Neural crest cell (in vitro differentiated cells): ENCODE measurements around the gene SPAG16. TPM values are rescaled to one million over a fixed set of nuclear protein-coding genes. Genes with fewer than 3 reads are reported as not detected.

Experiments
- DNase-seq: peaks from one replicate; pipeline ENCODE4 v3.0.0; 2021; ENCODE audit warnings: low read depth, mixed read lengths, low spot score
- H3K27ac Mint-ChIP-seq: one replicate; pipeline ENCODE4 v1.8.0; 2021; ENCODE audit warnings: mild to moderate bottlenecking, mixed read lengths; ENCODE audit not compliant: unreplicated experiment
- H3K27me3 Mint-ChIP-seq: 2 replicates; pipeline ENCODE4 v1.8.0; 2021; ENCODE audit warnings: low read depth, mild to moderate bottlenecking, mixed read lengths
- H3K36me3 Mint-ChIP-seq: 2 replicates; pipeline ENCODE4 v1.8.0; 2021; ENCODE audit warnings: low read depth, mild to moderate bottlenecking, mixed read lengths
- H3K4me1 Mint-ChIP-seq: 2 replicates; pipeline ENCODE4 v1.8.0; 2021; ENCODE audit warnings: mixed read lengths
- H3K4me3 Mint-ChIP-seq: one replicate; pipeline ENCODE4 v1.8.0; 2021; ENCODE audit warnings: mild to moderate bottlenecking, mixed read lengths
- H3K9me3 Mint-ChIP-seq: 2 replicates; pipeline ENCODE4 v1.8.0; 2021; ENCODE audit warnings: mixed read lengths
- total RNA-seq: library from RNA; stranded (reverse); gene quantifications from 2 replicates; pipeline ENCODE4 v1.2.1, GENCODE V29; 2021
- TF ChIP-seq, protein P1 (sequence below): fragments of 200-600 bp; sonication (generic); conservative IDR thresholded peaks from 2 replicates; pipeline ENCODE4 v1.5.0; 2021; ENCODE audit warnings: antibody characterized with exemption, mild to moderate bottlenecking

SPAG16 gene
- total RNA-seq, 1 donor from 2014 or later, result 29.0 TPM

GRCh38 chr2:214389334-214389733 lies 1105.1 kb downstream of the SPAG16 start:
- DNase-seq, result no peak
- Mint-ChIP-seq H3K36me3 (no peaks in the 10 kb centered on the region), H3K27ac (no peak overlapping the region)

GRCh38 chr2:214393796-214394195 lies 1109.5 kb downstream of the SPAG16 start:
- Mint-ChIP-seq H3K4me3 (no peak overlapping the region), H3K36me3 (no peaks in the 10 kb centered on the region), H3K9me3 (no peaks in the 10 kb centered on the region), H3K27ac (no peak overlapping the region), H3K4me1 (no peaks in the 10 kb centered on the region), H3K27me3 (no peaks in the 10 kb centered on the region)
- DNase-seq, result no peak
- TF ChIP-seq, protein P1, sequence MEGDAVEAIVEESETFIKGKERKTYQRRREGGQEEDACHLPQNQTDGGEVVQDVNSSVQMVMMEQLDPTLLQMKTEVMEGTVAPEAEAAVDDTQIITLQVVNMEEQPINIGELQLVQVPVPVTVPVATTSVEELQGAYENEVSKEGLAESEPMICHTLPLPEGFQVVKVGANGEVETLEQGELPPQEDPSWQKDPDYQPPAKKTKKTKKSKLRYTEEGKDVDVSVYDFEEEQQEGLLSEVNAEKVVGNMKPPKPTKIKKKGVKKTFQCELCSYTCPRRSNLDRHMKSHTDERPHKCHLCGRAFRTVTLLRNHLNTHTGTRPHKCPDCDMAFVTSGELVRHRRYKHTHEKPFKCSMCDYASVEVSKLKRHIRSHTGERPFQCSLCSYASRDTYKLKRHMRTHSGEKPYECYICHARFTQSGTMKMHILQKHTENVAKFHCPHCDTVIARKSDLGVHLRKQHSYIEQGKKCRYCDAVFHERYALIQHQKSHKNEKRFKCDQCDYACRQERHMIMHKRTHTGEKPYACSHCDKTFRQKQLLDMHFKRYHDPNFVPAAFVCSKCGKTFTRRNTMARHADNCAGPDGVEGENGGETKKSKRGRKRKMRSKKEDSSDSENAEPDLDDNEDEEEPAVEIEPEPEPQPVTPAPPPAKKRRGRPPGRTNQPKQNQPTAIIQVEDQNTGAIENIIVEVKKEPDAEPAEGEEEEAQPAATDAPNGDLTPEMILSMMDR, result no peak

More at GRCh38 chr2:214389334-214389733, 1105.1 kb downstream of the SPAG16 start:
- Mint-ChIP-seq H3K4me1 (no peaks in the 10 kb centered on the region), H3K27me3 (no peaks in the 10 kb centered on the region), H3K9me3 (no peaks in the 10 kb centered on the region), H3K4me3 (no peak overlapping the region)
- TF ChIP-seq, protein P1, result no peak

DNA sequence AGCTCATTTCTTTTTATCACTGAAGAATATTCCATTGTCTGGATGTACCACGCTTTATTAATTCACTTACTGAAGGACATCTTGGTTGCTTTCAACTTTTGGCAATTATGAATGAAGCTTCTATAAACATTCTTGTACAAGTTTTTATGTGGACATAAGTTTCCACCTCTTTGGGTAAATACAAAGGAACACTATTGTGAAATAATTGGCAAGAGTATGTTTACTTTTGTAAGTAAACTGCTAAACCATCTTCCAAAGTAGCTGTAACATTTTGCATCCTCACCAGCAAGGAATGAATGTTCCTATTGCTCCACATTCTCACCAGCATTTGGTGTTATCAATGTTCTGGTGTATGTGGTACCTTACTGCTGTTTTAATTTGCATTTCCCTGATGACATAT lies 1110.8 kb downstream of the SPAG16 start:
- Mint-ChIP-seq H3K36me3 (no peaks in the 10 kb centered on the region), H3K27ac (no peak overlapping the region), H3K4me3 (no peak overlapping the region), H3K9me3 (no peaks in the 10 kb centered on the region), H3K27me3 (no peaks in the 10 kb centered on the region), H3K4me1 (no peaks in the 10 kb centered on the region)
- TF ChIP-seq, protein P1, result no peak
- DNase-seq, result no peak

- Mint-ChIP-seq H3K4me3 (no peak overlapping the region), H3K9me3 (no peaks in the 10 kb centered on the region), H3K27ac (no peak overlapping the region), H3K4me1 (no peaks in the 10 kb centered on the region), H3K36me3 (no peaks in the 10 kb centered on the region), H3K27me3 (no peaks in the 10 kb centered on the region)
- TF ChIP-seq, protein P1, result no peak
- DNase-seq, result no peak
Measured at GRCh38 chr2:214401580-214401979, 1117.3 kb downstream of the SPAG16 start.

DNA sequence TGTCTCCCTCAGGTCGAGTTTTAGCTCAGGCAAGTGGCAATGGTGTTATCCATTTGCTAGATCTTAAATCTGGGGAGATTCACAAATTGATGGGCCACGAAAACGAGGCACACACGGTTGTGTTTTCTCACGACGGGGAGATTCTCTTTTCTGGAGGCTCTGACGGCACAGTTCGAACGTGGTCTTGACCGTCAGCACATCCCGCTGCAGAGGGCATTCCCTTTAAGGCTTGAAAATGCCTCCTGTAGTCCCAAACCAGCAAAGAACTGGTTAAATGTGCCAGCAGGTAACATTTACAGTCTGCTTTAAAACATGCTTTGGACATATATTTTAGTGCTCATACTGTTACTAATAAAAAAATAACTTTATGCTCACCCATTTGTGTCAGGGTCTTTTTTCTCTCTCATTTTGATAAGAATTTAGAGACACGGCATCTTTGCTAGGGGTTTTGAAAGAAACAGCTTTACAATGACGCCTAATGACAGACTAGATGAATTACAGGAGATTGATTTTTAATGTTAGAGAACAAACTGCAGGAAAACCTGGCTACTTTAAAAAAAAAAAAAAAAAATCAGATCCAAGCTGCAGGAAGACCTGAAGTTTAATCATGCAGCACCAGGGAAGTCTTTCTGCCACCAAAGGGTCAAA lies 1126.0 kb downstream of the SPAG16 start:
- Mint-ChIP-seq H3K27ac (no peak overlapping the region), H3K4me1 (peaks cover 5% of the 10 kb centered on the region), H3K27me3 (peaks cover 32% of the 10 kb centered on the region), H3K9me3 (no peaks in the 10 kb centered on the region), H3K4me3 (no peak overlapping the region), H3K36me3 (no peaks in the 10 kb centered on the region)
- TF ChIP-seq, protein P1, result no peak
- no peak for DNase-seq
